GM19025 (cell line): ENCODE measurements around the gene ACTL9.
"Not testable (repeated sequence)": the region's sequence is repeated elsewhere in the genome, so short reads cannot be mapped to it uniquely, and the experiment has no call there.

Experiments used
- ATAC-seq: cut with Tn5 transposase; IDR thresholded peaks from one replicate; pipeline ENCODE4 v1.9.1; 2021; ENCODE audit warnings: mild to moderate bottlenecking, low read depth, moderate library complexity; ENCODE audit not compliant: unreplicated experiment

The ACTL9 gene

GRCh38 chr19:8698433-8699063, at the start of gene ACTL9:
Gene ACTL9 (minus strand): TSS chr19:8698795. CDS start chr19:8698701, 94 bp downstream.
- no peak for ATAC-seq

DNA sequence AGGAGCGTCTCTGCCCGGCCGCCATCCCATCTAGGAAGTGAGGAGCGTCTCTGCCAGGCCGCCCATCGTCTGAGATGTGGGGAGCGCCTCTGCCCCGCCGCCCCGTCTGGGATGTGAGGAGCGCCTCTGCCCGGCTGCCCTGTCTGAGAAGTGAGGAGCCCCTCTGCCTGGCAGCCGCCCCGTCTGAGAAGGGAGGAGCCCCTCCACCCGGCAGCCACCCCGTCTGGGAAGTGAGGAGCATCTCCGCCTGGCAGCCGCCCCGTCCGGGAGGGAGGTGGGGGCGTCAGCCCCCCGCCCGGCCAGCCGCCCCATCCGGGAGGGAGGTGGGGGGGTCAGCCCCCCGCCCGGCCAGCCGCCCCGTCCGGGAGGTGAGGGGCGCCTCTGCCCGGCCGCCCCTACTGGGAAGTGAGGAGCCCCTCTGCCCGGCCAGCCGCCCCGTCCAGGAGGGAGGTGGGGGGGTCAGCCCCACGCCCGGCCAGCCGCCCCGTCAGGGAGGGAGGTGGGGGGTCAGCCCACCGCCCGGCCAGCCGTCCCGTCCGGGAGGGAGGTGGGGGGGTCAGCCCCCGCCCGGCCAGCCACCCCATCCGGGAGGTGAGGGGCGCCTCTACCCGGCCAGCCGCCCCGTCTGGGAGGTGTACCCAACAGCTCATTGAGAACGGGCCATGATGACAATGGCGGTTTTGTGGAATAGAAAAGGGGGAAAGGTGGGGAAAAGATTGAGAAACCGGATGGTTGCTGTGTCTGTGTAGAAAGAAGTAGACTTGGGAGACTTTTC, 40.9 kb upstream of the ACTL9 start:
- not testable (repeated sequence) for ATAC-seq

GRCh38 chr19:8738377-8738776, 39.8 kb upstream of the ACTL9 start:
- ATAC-seq, result no peak

DNA sequence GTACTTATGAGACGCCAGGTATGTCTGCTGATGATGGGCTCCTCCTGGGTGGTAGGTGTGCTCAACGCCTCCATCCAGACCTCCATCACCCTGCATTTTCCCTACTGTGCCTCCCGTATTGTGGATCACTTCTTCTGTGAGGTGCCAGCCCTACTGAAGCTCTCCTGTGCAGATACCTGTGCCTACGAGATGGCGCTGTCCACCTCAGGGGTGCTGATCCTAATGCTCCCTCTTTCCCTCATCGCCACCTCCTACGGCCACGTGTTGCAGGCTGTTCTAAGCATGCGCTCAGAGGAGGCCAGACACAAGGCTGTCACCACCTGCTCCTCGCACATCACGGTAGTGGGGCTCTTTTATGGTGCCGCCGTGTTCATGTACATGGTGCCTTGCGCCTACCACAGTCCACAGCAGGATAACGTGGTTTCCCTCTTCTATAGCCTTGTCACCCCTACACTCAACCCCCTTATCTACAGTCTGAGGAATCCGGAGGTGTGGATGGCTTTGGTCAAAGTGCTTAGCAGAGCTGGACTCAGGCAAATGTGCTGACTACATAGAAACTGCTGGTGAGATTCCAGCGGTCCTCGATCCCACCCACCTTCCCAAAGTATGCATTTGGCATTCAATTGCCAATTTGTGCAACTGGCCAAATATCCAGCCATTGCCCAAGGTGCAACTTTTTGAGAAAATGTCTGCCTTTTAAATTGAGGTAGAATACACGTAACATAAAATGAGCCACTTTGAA, 33.0 kb upstream of the ACTL9 start:
- no peak for ATAC-seq

DNA sequence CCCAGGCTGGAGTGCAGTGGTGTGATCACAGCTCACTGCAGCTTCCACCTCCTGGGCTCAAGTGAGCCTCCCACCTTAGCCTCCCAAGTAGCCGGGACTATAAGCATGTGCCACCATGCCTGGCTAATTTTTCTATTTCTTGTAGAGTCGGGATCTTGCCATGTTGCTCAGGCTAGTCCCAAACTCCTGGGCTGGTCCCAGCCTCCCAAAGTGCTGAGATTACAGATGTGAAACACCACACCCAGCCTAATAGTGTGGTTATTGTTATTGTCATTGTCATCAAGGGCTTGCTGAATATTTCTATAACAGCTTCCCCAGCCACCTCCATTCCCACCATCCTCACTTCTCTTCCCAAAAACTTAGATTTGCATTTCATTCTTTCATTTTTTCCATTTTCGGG, 25.7 kb upstream of the ACTL9 start:
- ATAC-seq, result no peak

DNA sequence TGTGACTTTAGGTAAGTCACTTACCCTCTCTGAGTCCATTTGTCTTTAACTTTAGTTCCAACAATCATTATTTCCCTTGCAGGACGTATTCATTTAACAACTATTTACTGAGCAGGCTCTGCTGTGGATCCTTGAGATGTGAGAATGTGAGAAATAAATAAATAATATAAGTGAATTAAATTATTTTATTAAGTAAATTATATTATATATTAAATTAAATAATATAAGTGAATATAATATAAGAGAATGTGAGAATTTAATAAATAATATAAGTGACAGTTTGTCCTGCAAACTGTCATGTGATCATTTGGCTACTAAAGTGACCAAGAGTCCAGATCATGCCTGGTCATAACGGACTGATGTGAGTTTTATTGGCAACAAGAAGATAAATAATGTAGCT, 23.4 kb upstream of the ACTL9 start:
- ATAC-seq, result no peak

- no peak for ATAC-seq
These were observed 22.7 kb upstream of the ACTL9 start, which contains the start of gene OR2Z1 for GRCh38 chr19:8721334-8721733. Gene OR2Z1 (plus strand): TSS chr19:8721634. CDS start chr19:8731029, 9,395 bp downstream.

DNA sequence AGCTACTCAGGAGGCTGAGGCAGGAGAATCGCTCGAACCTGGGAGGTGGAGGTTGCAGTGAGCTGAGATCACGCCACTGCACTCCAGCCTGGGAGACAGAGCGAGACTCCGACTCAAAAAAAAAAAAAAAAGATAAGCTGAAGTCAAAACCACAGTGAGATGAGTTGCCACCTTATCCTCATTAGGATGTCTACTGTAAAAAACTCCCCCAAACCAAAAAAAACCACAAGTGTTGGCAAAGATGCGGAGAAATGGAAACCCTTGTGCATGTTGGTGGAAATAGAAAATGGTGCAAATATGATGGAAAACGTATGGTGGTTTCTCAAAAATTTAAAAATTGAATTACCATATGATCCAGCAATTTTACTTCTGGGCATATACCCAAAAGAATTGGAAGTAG, 11.7 kb upstream of the ACTL9 start:
- ATAC-seq, result not testable (repeated sequence)

GRCh38 chr19:8705742-8706141, 7.1 kb upstream of the ACTL9 start:
- no peak for ATAC-seq

DNA sequence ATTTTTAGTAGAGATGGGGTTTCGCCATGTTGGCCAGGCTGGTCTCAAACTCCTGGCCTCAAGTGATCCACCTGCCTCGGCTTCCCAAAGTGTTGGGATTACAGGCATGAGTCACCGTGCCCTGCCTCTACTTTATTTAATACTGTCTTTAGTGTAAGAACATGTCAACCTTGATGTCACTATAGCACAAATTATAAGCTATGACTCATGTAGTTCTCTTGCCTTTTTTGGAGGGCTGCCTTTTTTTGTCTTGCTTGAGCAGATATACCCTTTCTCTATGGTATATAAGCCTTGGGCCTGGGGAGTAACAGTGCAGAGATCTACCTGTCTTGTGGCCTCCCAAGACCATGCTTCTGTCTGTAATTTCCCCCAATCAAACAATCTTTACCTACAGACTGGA, 6.7 kb upstream of the ACTL9 start:
- not testable (repeated sequence) for ATAC-seq

DNA sequence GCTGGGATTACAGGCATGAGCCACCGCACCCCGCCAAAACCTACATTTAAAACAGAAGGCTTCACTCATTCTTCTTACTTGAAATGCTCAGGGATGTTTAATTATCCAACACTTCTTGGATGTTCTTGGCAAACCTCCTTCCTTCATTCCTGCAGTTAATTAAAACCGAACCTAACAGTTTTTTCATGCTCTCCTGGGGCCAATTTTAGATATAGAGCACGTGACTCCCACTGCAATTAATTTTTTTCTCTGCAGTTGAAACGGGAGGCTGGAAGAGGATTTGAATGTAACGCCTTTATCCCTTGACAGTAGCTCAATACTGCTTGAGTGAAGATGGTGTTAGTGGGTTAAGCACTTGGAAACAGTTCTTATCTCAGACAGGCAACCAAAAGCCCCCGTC, 4.6 kb upstream of the ACTL9 start:
- no peak for ATAC-seq

DNA sequence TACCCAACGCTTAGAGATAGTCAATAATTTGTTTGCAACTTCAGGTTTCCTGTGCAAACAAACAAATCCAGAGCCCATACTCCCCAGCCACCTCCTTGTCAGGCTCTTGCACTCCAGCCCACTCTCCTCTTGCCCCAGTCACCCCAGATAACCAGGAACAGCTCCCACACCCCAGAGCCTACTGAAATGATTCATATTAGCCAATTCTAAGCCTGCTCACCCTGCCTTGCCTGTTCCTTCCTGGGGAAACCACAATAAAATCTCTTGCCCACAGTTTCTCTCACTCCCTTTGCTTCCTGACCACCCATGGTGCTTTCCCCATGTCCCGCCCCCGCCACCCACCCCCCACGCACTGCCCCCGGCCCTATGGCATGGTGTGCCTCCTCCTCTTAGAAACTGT, 3.8 kb upstream of the ACTL9 start:
- ATAC-seq, result no peak

GRCh38 chr19:8700956-8701355, 2.4 kb upstream of the ACTL9 start:
- ATAC-seq, result no peak

GRCh38 chr19:8699908-8700307, 1.3 kb upstream of the ACTL9 start:
- ATAC-seq, result no peak

DNA sequence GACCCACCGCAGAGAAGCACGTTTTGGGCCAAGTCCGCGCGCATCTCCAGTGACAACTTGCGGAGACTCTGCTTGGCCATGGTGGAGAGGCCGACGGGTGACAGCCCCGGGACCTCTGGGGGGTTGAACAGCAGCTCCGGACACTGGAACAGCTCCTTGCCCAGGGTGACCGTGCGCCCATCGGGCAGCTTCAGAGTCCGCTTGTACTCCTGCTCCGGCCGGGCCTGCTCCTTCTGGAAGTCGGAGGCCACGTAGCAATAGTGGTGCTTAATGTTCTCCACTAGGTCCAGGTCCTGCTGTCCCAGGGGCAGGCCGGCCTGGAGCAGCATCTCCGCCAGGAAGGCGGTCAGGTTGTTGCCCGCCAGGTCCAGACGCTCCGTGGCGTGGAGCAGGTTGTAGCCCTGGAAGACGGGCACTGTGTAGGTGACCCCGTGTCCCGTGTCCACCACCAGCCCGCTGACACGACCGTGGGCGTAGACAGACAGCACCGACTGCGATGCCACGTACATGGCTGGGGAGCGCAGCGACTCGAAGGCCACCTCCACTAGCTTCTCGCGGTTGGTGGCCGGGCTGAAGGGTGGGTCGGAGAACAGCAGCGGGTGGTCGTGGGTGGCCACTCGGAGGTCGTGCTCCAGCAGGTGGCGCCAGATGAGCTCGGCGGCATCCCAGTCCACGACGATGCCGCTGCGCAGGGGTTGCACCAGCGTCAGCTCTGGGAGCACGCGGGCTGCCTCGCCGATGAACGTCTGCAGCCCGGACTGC, 743 bp downstream of the ACTL9 start:
- ATAC-seq, result no peak

GRCh38 chr19:8696993-8697392, 1.6 kb downstream of the ACTL9 start:
- no peak for ATAC-seq

- ATAC-seq, result no peak
These were observed 2.7 kb downstream of the ACTL9 start for GRCh38 chr19:8695911-8696310.

DNA sequence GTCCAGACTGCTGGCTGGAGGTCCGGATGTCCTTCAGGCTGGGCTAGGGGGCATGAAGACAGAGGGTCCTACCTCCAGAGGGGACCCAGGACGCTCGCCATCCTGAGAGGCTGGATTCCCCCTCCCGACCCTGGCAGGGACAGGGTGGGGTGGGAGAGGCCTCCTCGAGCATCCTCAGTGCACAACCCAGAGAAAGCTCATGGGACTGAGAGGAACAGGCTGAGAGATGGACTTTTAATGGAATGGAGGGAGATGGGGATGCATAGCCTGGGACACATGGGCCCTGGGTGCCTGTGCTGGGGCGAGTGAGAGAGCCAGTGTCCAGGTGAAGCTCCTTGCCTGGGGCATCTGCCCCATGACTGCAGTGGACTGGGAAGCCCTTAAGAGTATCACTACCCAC, 3.1 kb downstream of the ACTL9 start:
- no peak for ATAC-seq

DNA sequence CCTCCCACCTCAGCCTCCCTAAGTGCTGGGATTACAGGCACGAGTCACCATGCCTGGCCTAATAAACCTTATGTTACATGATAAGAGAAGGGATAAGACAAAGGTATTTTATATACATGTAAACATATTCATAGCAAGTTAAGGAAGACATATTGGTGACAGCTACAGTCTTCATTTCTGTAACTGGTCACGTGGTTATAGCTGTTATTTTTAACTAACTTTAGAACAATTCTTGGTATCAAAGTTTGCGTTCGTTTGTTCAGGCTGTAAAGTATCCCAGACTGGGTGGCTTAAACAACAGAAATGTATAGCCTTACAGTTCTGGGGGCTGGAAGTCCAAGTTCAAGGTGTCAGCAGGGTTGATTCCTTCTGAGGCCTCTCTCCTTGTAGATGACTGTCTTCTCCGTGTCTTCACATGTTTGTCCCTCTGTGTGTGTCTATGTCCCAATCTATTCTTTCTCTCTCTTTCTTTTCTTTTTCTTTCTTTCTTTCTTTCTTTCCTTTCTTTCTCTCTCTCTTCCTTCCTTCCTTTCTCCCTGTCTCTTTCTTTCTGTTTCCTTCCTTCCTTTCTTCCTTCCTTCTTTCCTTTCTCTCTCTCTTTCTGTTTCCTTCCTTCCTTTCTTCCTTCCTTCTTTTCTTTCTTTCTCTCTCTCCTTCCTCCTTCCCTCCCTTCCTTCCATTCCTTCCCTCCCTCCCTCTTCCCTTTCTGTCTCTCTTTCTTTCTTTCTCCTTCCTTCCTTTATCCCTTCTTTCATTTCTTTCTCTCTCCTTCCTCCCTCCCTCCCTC, 7.6 kb downstream of the ACTL9 start:
- no peak for ATAC-seq

GRCh38 chr19:8688930-8689329, 9.7 kb downstream of the ACTL9 start:
- ATAC-seq, result no peak
